H1 (cell line): ENCODE measurements around the gene HUWE1. TPM values are rescaled to one million over a fixed set of nuclear protein-coding genes. Genes with fewer than 3 reads are reported as not detected.

ENCODE experiments used
- BACH1 ChIP-seq: IDR thresholded peaks from 2 replicates; pipeline ENCODE4 v1.6.1; 2012; ENCODE audit warnings: low read length, improper control_type of control experiment
- FOSL1 ChIP-seq: IDR thresholded peaks from 2 replicates; pipeline ENCODE4 v1.6.1; 2011; ENCODE audit warnings: mild to moderate bottlenecking, low read depth, low read length, moderate library complexity; ENCODE audit not compliant: insufficient read depth
- KDM4A ChIP-seq: IDR thresholded peaks from one replicate; pipeline ENCODE4 v1.7.1; 2012; ENCODE audit warnings: low read depth, mild to moderate bottlenecking, moderate library complexity, low read length, inconsistent platforms; ENCODE audit not compliant: severe bottlenecking
- KDM5A ChIP-seq: fragments of 200-600 bp; IDR thresholded peaks from 2 replicates; pipeline ENCODE4 v1.7.1; 2012; ENCODE audit warnings: mild to moderate bottlenecking, low read length, inconsistent platforms, mixed read lengths
- NRF1 ChIP-seq: IDR thresholded peaks from 2 replicates; pipeline ENCODE4 v1.6.1; 2011; ENCODE audit warnings: mild to moderate bottlenecking, low read depth, low read length, improper control_type of control experiment
- PHF8 ChIP-seq: fragments of 200-600 bp; sonication (generic); conservative IDR thresholded peaks from 2 replicates; pipeline ENCODE4 v1.7.1; 2012; ENCODE audit warnings: low read depth, mild to moderate bottlenecking, inconsistent platforms, low read length, moderate library complexity
- SIRT6 ChIP-seq: IDR thresholded peaks from one replicate; pipeline ENCODE4 v1.7.1; 2012; ENCODE audit warnings: low read length, inconsistent platforms
- polyA plus RNA-seq, 7 experiments: library from polyadenylated mRNA; depleted of rRNA in 3 of 7; stranded (reverse) in 5 of 7; unstranded in 2 of 7; fragments of >200 nt in 5 of 7; fragments of 200-250 nt in 2 of 7; gene quantifications; 1 replicate in 5 of 7; 2 replicates in 1 of 7; 4 replicates in 1 of 7; pipeline versions ENCODE4 v1.2.1 to v1.2.3, GENCODE V29; 2011 to 2013; ENCODE audit warnings: missing spikeins in 2 of 7, mixed read lengths in 2 of 7
- total RNA-seq: library from RNA; stranded (reverse); fragmentation: NEBNext Ultra II Directional; extraction: Animal tissue kit (Norgen Biotek cat#: 25700); gene quantifications from 2 replicates; pipeline ENCODE4 v1.2.1, GENCODE V29; 2021
- TF ChIP-seq, protein P1 (sequence below): fragments of 300-600 bp; sonication (generic); IDR thresholded peaks from 2 replicates; pipeline ENCODE4 v1.7.1; 2012; ENCODE audit warnings: low read length, moderate library complexity, mild to moderate bottlenecking, inconsistent platforms; ENCODE audit not compliant: insufficient replicate concordance
- TF ChIP-seq, protein P2 (sequence below): IDR thresholded peaks from 2 replicates; pipeline ENCODE4 v1.6.1; 2012; ENCODE audit warnings: inconsistent platforms

The HUWE1 gene
- total and polyA plus RNA-seq, 2 of the 8 experiments (the other 6 are each of a cell fraction or from before 2014, with no cell fraction given), result 114 to 252 TPM

DNA sequence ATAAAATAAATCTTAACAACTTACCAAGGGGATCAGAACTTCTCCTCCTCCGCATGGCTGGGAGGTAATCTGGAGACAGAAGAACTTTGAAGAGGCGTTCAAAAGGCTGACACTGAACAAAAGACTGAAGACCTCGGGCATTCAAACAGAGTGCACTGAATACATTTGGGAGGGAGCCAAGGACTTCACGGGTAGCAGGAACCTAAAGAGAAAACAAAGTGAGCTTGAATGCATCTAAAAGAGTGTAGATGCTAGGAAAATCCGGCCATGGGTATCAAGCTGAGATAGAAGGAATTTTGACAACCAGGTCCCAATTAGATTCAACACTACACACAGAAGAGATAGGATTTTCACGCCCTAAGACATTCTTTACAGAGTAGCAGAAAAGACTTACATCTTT lies 69.6 kb downstream of the HUWE1 start (continued):
- TF ChIP-seq, protein P1, sequence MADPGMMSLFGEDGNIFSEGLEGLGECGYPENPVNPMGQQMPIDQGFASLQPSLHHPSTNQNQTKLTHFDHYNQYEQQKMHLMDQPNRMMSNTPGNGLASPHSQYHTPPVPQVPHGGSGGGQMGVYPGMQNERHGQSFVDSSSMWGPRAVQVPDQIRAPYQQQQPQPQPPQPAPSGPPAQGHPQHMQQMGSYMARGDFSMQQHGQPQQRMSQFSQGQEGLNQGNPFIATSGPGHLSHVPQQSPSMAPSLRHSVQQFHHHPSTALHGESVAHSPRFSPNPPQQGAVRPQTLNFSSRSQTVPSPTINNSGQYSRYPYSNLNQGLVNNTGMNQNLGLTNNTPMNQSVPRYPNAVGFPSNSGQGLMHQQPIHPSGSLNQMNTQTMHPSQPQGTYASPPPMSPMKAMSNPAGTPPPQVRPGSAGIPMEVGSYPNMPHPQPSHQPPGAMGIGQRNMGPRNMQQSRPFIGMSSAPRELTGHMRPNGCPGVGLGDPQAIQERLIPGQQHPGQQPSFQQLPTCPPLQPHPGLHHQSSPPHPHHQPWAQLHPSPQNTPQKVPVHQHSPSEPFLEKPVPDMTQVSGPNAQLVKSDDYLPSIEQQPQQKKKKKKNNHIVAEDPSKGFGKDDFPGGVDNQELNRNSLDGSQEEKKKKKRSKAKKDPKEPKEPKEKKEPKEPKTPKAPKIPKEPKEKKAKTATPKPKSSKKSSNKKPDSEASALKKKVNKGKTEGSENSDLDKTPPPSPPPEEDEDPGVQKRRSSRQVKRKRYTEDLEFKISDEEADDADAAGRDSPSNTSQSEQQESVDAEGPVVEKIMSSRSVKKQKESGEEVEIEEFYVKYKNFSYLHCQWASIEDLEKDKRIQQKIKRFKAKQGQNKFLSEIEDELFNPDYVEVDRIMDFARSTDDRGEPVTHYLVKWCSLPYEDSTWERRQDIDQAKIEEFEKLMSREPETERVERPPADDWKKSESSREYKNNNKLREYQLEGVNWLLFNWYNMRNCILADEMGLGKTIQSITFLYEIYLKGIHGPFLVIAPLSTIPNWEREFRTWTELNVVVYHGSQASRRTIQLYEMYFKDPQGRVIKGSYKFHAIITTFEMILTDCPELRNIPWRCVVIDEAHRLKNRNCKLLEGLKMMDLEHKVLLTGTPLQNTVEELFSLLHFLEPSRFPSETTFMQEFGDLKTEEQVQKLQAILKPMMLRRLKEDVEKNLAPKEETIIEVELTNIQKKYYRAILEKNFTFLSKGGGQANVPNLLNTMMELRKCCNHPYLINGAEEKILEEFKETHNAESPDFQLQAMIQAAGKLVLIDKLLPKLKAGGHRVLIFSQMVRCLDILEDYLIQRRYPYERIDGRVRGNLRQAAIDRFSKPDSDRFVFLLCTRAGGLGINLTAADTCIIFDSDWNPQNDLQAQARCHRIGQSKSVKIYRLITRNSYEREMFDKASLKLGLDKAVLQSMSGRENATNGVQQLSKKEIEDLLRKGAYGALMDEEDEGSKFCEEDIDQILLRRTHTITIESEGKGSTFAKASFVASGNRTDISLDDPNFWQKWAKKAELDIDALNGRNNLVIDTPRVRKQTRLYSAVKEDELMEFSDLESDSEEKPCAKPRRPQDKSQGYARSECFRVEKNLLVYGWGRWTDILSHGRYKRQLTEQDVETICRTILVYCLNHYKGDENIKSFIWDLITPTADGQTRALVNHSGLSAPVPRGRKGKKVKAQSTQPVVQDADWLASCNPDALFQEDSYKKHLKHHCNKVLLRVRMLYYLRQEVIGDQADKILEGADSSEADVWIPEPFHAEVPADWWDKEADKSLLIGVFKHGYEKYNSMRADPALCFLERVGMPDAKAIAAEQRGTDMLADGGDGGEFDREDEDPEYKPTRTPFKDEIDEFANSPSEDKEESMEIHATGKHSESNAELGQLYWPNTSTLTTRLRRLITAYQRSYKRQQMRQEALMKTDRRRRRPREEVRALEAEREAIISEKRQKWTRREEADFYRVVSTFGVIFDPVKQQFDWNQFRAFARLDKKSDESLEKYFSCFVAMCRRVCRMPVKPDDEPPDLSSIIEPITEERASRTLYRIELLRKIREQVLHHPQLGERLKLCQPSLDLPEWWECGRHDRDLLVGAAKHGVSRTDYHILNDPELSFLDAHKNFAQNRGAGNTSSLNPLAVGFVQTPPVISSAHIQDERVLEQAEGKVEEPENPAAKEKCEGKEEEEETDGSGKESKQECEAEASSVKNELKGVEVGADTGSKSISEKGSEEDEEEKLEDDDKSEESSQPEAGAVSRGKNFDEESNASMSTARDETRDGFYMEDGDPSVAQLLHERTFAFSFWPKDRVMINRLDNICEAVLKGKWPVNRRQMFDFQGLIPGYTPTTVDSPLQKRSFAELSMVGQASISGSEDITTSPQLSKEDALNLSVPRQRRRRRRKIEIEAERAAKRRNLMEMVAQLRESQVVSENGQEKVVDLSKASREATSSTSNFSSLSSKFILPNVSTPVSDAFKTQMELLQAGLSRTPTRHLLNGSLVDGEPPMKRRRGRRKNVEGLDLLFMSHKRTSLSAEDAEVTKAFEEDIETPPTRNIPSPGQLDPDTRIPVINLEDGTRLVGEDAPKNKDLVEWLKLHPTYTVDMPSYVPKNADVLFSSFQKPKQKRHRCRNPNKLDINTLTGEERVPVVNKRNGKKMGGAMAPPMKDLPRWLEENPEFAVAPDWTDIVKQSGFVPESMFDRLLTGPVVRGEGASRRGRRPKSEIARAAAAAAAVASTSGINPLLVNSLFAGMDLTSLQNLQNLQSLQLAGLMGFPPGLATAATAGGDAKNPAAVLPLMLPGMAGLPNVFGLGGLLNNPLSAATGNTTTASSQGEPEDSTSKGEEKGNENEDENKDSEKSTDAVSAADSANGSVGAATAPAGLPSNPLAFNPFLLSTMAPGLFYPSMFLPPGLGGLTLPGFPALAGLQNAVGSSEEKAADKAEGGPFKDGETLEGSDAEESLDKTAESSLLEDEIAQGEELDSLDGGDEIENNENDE, result no peak
- TF ChIP-seq KDM4A, result no peak
- TF ChIP-seq PHF8, result no peak
- TF ChIP-seq, protein P2, sequence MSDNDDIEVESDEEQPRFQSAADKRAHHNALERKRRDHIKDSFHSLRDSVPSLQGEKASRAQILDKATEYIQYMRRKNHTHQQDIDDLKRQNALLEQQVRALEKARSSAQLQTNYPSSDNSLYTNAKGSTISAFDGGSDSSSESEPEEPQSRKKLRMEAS, result no peak
- TF ChIP-seq FOSL1, result no peak
- TF ChIP-seq KDM5A, result no peak
- TF ChIP-seq NRF1, result no peak
- no peak for TF ChIP-seq SIRT6
- no peak for TF ChIP-seq BACH1
